Activated naive CD4-positive, alpha-beta T cell treated with anti-CD3 and anti-CD28 coated beads for 36 hours (primary cell): ENCODE measurements around the gene EPS8. TPM values are rescaled to one million over a fixed set of nuclear protein-coding genes. Genes with fewer than 3 reads are reported as not detected.

Experiments used
- CTCF ChIA-PET: fragments of 350-600 bp; sonication (Branson Sonifier 250); formaldehyde crosslinking; loops from one replicate; lab custom pipeline; 2021; ENCODE audit warnings: antibody characterized with exemption; lab: Charles Lee
- DNase-seq: peaks from one replicate; pipeline ENCODE4 v3.0.0-alpha.2; 2020
- H3K27ac Mint-ChIP-seq: one replicate; pipeline ENCODE4 v1.8.0; 2021; ENCODE audit warnings: mild to moderate bottlenecking, mixed read lengths
- H3K27me3 Mint-ChIP-seq: one replicate; pipeline ENCODE4 v1.8.0; 2021; ENCODE audit warnings: low read depth, mixed read lengths
- H3K36me3 Mint-ChIP-seq: one replicate; pipeline ENCODE4 v1.8.0; 2021; ENCODE audit warnings: low read depth, mixed read lengths
- H3K4me1 Mint-ChIP-seq: one replicate; pipeline ENCODE4 v1.8.0; 2021; ENCODE audit warnings: low read depth, mixed read lengths
- H3K4me3 Mint-ChIP-seq: one replicate; pipeline ENCODE4 v1.8.0; 2021; ENCODE audit warnings: mild to moderate bottlenecking, moderate library complexity, mixed read lengths
- H3K9me3 Mint-ChIP-seq: one replicate; pipeline ENCODE4 v1.8.0; 2021; ENCODE audit warnings: mixed read lengths
- intact Hi-C: fragments of 100-400 bp; cut with micrococcal nuclease; formaldehyde crosslinking; loops from one replicate; pipeline ENCODE4 v1.15.1; 2023
- total RNA-seq, 2 experiments: library from RNA; stranded (reverse); gene quantifications; one replicate each; pipeline ENCODE4 v1.2.3, GENCODE V29; 2021

Gene EPS8
- total RNA-seq = 1 to 10 TPM; 3.2 to 5.6 TPM

- Mint-ChIP-seq H3K9me3 (no peaks in the 10 kb centered on the region), H3K4me1 (peaks cover 15% of the 10 kb centered on the region), H3K27me3 (peaks cover 49% of the 10 kb centered on the region), H3K36me3 (no peaks in the 10 kb centered on the region), H3K27ac (no peak within 1 kb of the TSS), H3K4me3 (peak within 1 kb of the TSS; percentile 82)
- intact Hi-C loops = loop anchor here (1.0 to 5.0 kb wide), 7 partner anchors 16 to 257 kb away; partner anchors contain the start of gene STRAP
- CTCF ChIA-PET = interaction anchor here (0.6 to 2.2 kb wide), 3 partner anchors 67 to 204 kb away, joined by 4 to 10 read pairs (median 6); no protein-coding TSS in a partner anchor
- peak; percentile 88 for DNase-seq
These were observed at the start of gene EPS8 for GRCh38 chr12:15789220-15790171. TSS of gene EPS8 (minus strand) at chr12:15789388. CDS start at chr12:15682951, 106,437 bp downstream.

DNA sequence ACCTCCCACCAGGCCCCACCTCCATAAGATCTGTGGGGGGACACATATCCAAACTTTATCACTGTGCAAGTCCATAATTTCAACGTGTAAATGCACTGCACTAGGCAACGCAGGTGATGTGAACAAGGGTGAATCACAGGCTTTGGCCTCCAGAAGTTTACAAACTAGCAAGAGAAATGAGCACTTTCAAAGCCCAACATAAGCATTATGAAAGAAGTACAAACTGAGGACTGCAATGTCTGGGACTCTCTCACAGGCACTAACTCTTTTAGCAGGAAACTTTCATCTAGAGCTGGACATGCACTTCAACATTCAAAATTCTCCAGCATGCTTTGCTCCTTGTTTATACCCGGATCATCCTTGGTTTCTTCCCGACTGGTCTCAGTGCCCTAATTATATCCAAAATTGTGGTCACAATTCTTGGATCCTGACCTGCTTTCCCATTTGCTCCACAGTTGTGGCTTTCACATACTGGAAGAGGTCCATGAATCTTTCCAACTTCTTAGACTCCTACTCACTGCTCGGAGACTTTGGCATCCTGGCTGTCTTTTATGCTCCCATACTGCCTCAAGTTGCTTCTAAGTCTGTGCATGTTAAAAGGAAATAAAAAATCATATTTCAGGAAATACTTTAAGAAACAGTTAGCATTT, 48.1 kb upstream of the EPS8 start:
- Mint-ChIP-seq H3K4me1 (no peaks in the 10 kb centered on the region), H3K36me3 (no peaks in the 10 kb centered on the region), H3K4me3 (no peak overlapping the region), H3K9me3 (no peaks in the 10 kb centered on the region), H3K27ac (no peak overlapping the region), H3K27me3 (no peaks in the 10 kb centered on the region)
- CTCF ChIA-PET = interaction anchor here (1.2 kb wide), 1 partner anchor 73 kb away, joined by 3 read pairs; the partner anchor contains the start of gene DERA
- DNase-seq = no peak
- intact Hi-C loops = no loop called here

GRCh38 chr12:15834575-15834974, 45.4 kb upstream of the EPS8 start:
- no peaks in the 10 kb centered on the region for H3K27me3 Mint-ChIP-seq
- no peak overlapping the region for H3K4me3 Mint-ChIP-seq
- H3K4me1 Mint-ChIP-seq = no peaks in the 10 kb centered on the region
- no peaks in the 10 kb centered on the region for H3K36me3 Mint-ChIP-seq
- DNase-seq = no peak
- intact Hi-C loops = no loop called here
- no peaks in the 10 kb centered on the region for H3K9me3 Mint-ChIP-seq
- CTCF ChIA-PET = no interaction called here
- H3K27ac Mint-ChIP-seq = no peak overlapping the region

DNA sequence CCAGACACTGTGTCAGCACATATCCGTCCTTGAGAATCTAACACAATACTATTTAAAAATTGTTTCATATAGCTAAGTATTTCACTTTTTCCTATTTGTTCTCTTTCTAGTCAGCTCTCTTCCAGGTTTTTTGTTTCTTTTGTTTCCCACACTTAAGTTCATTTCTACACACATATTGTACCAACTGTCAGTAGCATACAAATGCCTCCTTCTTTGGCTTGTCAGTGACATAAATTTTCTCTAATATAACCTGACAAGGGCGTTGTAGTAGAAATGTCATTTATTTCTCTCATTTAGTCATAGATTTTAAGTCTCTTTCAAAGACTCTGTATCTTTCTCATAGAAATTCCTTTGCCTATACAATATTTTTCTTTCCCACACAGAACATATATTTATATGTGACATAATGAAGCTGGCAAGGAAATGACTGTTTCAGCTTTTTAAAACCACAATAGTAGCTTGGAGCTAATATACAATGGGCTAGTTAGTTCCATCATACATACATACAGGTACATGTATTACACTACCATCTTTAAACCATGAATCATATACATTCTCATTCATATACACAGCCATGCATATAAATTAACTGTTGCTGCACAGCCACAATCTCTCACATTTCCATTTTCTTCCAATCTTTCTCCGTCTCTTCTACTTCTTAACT, 42.3 kb upstream of the EPS8 start:
- DNase-seq = no peak
- H3K27ac Mint-ChIP-seq = no peak overlapping the region
- H3K4me1 Mint-ChIP-seq = no peaks in the 10 kb centered on the region
- H3K27me3 Mint-ChIP-seq = no peaks in the 10 kb centered on the region
- H3K4me3 Mint-ChIP-seq = no peak overlapping the region
- CTCF ChIA-PET = interaction anchor here (1.0 to 1.5 kb wide), 2 partner anchors 14 to 241 kb away, joined by 3 read pairs; no protein-coding TSS in a partner anchor
- intact Hi-C loops = no loop called here
- H3K36me3 Mint-ChIP-seq = no peaks in the 10 kb centered on the region
- H3K9me3 Mint-ChIP-seq = no peaks in the 10 kb centered on the region

DNA sequence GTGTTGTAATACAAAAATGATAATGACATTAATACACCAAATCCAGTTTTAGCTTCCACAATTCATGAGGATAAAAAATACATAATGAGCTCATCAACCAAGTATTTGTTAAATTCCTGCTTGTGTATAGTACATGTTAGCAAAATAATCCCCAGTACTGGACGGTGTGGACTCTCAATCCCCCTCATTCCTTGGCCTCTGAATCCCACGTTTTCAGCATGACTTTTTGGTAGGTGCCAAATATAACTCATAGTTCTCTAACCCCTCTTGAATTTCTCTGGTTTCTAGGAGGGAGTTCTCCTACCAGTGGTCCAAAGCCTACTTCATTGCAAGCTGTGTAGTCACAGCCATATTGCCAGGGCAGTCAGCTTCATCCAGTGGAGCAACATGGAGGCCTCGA, 41.4 kb upstream of the EPS8 start:
- no peak for DNase-seq
- Mint-ChIP-seq H3K4me1 (no peaks in the 10 kb centered on the region), H3K4me3 (no peak overlapping the region), H3K27ac (no peak overlapping the region), H3K9me3 (no peaks in the 10 kb centered on the region), H3K27me3 (no peaks in the 10 kb centered on the region), H3K36me3 (no peaks in the 10 kb centered on the region)
- CTCF ChIA-PET = interaction anchor here (1.5 kb wide), 1 partner anchor 240 kb away, joined by 3 read pairs; no protein-coding TSS in a partner anchor
- intact Hi-C loops = no loop called here

- Mint-ChIP-seq H3K36me3 (no peaks in the 10 kb centered on the region), H3K9me3 (no peaks in the 10 kb centered on the region), H3K4me3 (no peak overlapping the region), H3K27ac (no peak overlapping the region), H3K27me3 (no peaks in the 10 kb centered on the region), H3K4me1 (no peaks in the 10 kb centered on the region)
- CTCF ChIA-PET = no interaction called here
- no peak for DNase-seq
- intact Hi-C loops = no loop called here
These were observed 40.8 kb upstream of the EPS8 start for GRCh38 chr12:15829949-15830348.

- H3K36me3 Mint-ChIP-seq = no peaks in the 10 kb centered on the region
- peaks cover 2% of the 10 kb centered on the region for H3K27me3 Mint-ChIP-seq
- H3K9me3 Mint-ChIP-seq = no peaks in the 10 kb centered on the region
- no peak overlapping the region for H3K4me3 Mint-ChIP-seq
- H3K4me1 Mint-ChIP-seq = no peaks in the 10 kb centered on the region
- H3K27ac Mint-ChIP-seq = no peak overlapping the region
- intact Hi-C loops = no loop called here
- DNase-seq = no peak
- CTCF ChIA-PET = interaction anchor here (0.7 kb wide), 1 partner anchor 830 kb away, joined by 3 read pairs; no protein-coding TSS in a partner anchor
These were observed 40.1 kb upstream of the EPS8 start for GRCh38 chr12:15829255-15829654.

DNA sequence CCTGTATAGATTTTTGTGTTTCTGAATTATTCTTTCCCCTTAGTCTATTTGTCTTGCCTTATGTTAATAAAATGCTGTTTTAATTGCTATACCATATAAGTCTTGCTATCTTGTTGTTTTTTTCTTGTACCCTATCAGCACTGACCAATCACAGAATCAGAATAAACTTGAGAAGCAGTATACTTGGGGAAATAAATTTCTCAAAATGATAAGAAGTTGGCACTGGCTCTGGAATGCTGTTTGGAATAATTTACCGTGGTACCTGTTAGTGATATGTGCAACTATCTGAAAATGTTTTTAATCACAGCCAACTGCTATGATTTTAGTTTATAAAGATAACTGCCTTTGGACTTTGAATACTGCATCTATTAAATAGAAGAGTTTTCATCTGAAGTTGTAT, 37.9 kb upstream of the EPS8 start:
- Mint-ChIP-seq H3K27me3 (peaks cover 2% of the 10 kb centered on the region), H3K9me3 (no peaks in the 10 kb centered on the region), H3K27ac (no peak overlapping the region), H3K36me3 (no peaks in the 10 kb centered on the region), H3K4me3 (no peak overlapping the region), H3K4me1 (no peaks in the 10 kb centered on the region)
- DNase-seq = no peak
- intact Hi-C loops = no loop called here
- CTCF ChIA-PET = interaction anchor here (1.6 kb wide), 1 partner anchor 240 kb away, joined by 4 read pairs; no protein-coding TSS in a partner anchor

DNA sequence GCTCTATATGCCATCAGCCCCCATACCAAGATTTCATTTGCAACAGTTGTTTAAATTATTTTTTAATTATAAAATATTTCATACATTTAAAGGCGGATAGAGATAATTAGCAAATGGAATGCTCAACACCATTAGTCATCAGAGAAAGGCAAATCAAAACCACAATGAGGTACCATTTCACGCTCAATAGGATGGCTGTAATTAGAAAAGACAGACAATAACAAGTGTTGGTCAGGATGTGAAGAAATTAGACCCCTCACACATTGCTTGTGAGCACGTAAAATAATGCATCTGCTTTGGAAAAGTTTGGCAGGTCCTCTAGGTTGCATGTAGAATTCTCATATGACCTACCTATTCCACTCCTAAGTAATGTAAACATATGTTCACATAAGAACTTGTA, 35.3 kb upstream of the EPS8 start:
- CTCF ChIA-PET = no interaction called here
- no peak for DNase-seq
- intact Hi-C loops = no loop called here
- H3K4me3 Mint-ChIP-seq = no peak overlapping the region
- H3K36me3 Mint-ChIP-seq = no peaks in the 10 kb centered on the region
- H3K27ac Mint-ChIP-seq = no peak overlapping the region
- H3K9me3 Mint-ChIP-seq = no peaks in the 10 kb centered on the region
- H3K27me3 Mint-ChIP-seq = peaks cover 2% of the 10 kb centered on the region
- H3K4me1 Mint-ChIP-seq = no peaks in the 10 kb centered on the region

GRCh38 chr12:15823360-15824128, 34.4 kb upstream of the EPS8 start:
- no peak for DNase-seq
- CTCF ChIA-PET = no interaction called here
- Mint-ChIP-seq H3K27ac (no peak overlapping the region), H3K9me3 (no peaks in the 10 kb centered on the region), H3K36me3 (no peaks in the 10 kb centered on the region), H3K4me3 (no peak overlapping the region), H3K27me3 (peaks cover 2% of the 10 kb centered on the region), H3K4me1 (no peaks in the 10 kb centered on the region)
- intact Hi-C loops = no loop called here

- no peak for DNase-seq
- Mint-ChIP-seq H3K36me3 (no peaks in the 10 kb centered on the region), H3K4me3 (no peak overlapping the region), H3K4me1 (no peaks in the 10 kb centered on the region), H3K27me3 (peaks cover 6% of the 10 kb centered on the region), H3K9me3 (peaks cover 6% of the 10 kb centered on the region), H3K27ac (no peak overlapping the region)
- CTCF ChIA-PET = no interaction called here
- intact Hi-C loops = no loop called here
These were observed 30.7 kb upstream of the EPS8 start for GRCh38 chr12:15819644-15820437.
